Hepatocyte (in vitro differentiated cells): ENCODE measurements around the gene CHST6. TPM values are rescaled to one million over a fixed set of nuclear protein-coding genes. Genes with fewer than 3 reads are reported as not detected.
"Not testable (repeated sequence)": the region's sequence is repeated elsewhere in the genome, so short reads cannot be mapped to it uniquely, and the experiment has no call there.

Experiments
- DNase-seq: peaks from one replicate; pipeline ENCODE4 v3.0.0-alpha.2; 2016; ENCODE audit warnings: low spot score
- H2AFZ ChIP-seq: fragments of 200-600 bp; sonication (generic); 2 replicates; pipeline ENCODE4 v1.6.0; 2016; ENCODE audit warnings: antibody characterized with exemption, mild to moderate bottlenecking
- H3K27ac ChIP-seq: fragments of 200-600 bp; sonication (generic); 2 replicates; pipeline ENCODE4 v1.5.1; 2016; ENCODE audit warnings: mild to moderate bottlenecking
- H3K27me3 ChIP-seq: fragments of 200-600 bp; sonication (generic); 2 replicates; pipeline ENCODE4 v1.6.1; 2016
- H3K36me3 ChIP-seq: fragments of 200-600 bp; sonication (generic); replicated peaks from 2 replicates; pipeline ENCODE4 v1.5.1; 2016; ENCODE audit warnings: low read depth; ENCODE audit not compliant: insufficient read depth
- H3K4me1 ChIP-seq: fragments of 200-600 bp; sonication (generic); 2 replicates; pipeline ENCODE4 v1.5.1; 2016; ENCODE audit warnings: mild to moderate bottlenecking, moderate library complexity; ENCODE audit not compliant: insufficient read depth
- H3K4me2 ChIP-seq: fragments of 200-600 bp; sonication (generic); 2 replicates; pipeline ENCODE4 v1.6.0; 2016
- H3K4me3 ChIP-seq: fragments of 200-600 bp; sonication (generic); 2 replicates; pipeline ENCODE4 v1.5.1; 2016; ENCODE audit warnings: mild to moderate bottlenecking
- H3K79me2 ChIP-seq: fragments of 200-600 bp; sonication (generic); 2 replicates; pipeline ENCODE4 v1.6.0; 2017; ENCODE audit warnings: mild to moderate bottlenecking
- H3K9me2 ChIP-seq: fragments of 200-600 bp; sonication (generic); replicated peaks from 2 replicates; pipeline ENCODE4 v1.6.0; 2017; ENCODE audit warnings: mild to moderate bottlenecking; ENCODE audit not compliant: insufficient read depth
- H3K9me3 ChIP-seq: fragments of 200-600 bp; sonication (generic); 2 replicates; pipeline ENCODE4 v1.5.1; 2016; ENCODE audit warnings: low read depth, mild to moderate bottlenecking
- H4K20me1 ChIP-seq: fragments of 200-600 bp; sonication (generic); 2 replicates; pipeline ENCODE4 v1.6.0; 2016; ENCODE audit warnings: mild to moderate bottlenecking; ENCODE audit not compliant: insufficient read depth, poor library complexity, severe bottlenecking
- EZH2 ChIP-seq: fragments of 200-600 bp; sonication (generic); IDR thresholded peaks from 2 replicates; pipeline ENCODE4 v1.6.1; 2016; ENCODE audit warnings: antibody characterized with exemption, mild to moderate bottlenecking, borderline replicate concordance
- EZH2phosphoT487 ChIP-seq: fragments of 200-600 bp; sonication (generic); IDR thresholded peaks from one replicate; pipeline ENCODE4 v1.6.1; 2018; ENCODE audit warnings: antibody characterized with exemption, mild to moderate bottlenecking, low read depth, moderate library complexity; ENCODE audit not compliant: unreplicated experiment, severe bottlenecking
- WGBS: methylation state at CpG from one replicate; pipeline ENCODE4 v1.1.6; 2016; ENCODE audit warnings: low lambda C conversion rate; ENCODE audit errors: missing lambda C conversion rate; 5-methylcytosine and 5-hydroxymethylcytosine counted together
- polyA plus RNA-seq: library from polyadenylated mRNA; unstranded; fragments of >200 nt; fragmentation: Nextera tagmentation; extraction: Ambion mirVana; gene quantifications from 2 replicates; pipeline ENCODE4 v1.2.1, GENCODE V29; 2016
- total RNA-seq: library from RNA; depleted of rRNA; stranded (reverse); fragments of >200 nt; gene quantifications from 2 replicates; pipeline ENCODE4 v1.2.3, GENCODE V29; 2014
- TF ChIP-seq, protein P1 (sequence below): fragments of 200-600 bp; sonication (generic); IDR thresholded peaks from 2 replicates; pipeline ENCODE4 v1.5.1; 2016; ENCODE audit warnings: antibody characterized with exemption, mild to moderate bottlenecking; ENCODE audit not compliant: poor library complexity

The CHST6 gene
- total and polyA plus RNA-seq, 2 experiments from 2014 or later = 0.33 to 0.37 TPM

DNA sequence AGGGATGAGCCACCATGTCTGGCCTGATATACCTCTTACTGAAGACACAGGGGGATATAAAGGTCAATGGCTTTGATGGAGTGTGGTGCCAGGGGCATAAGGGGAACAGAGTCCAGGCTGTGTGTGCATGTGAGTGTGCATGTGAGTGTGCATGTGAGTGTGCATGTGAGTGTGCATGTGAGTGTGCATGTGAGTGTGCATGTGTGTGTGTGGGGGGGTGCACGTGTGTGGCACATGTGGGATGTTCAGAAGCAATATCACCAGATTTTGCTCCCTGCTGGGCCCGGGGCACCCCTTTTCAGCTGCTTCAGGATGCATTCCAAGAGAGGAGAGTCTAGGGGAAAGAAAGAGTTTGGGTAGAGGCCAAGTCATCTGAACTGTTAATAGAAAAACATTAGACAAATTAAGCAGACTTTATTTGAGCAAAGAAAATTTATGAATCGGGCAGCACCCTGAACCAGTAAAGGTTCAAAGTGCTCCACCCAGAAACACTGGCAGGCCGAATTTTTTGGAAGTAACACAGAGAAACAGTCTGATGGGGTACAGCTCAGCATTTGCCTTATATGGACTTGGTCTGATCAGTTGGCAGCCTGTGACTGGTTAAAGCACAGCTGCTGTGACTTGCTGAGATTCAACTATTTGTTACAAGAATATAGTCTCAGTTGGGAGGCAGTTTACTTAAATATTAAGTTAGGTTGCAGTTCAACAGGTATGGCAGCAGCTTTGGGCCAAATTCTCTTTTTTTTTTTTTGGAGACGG lies 31.0 kb upstream of the CHST6 start:
- no peaks in the 10 kb centered on the region for H3K79me2 ChIP-seq
- H3K36me3 ChIP-seq = no peaks in the 10 kb centered on the region
- no peaks in the 10 kb centered on the region for H3K9me2 ChIP-seq
- H4K20me1 ChIP-seq = no peaks in the 10 kb centered on the region
- H3K4me3 ChIP-seq = no peak overlapping the region
- TF ChIP-seq EZH2phosphoT487 = no peak
- TF ChIP-seq, protein P1, sequence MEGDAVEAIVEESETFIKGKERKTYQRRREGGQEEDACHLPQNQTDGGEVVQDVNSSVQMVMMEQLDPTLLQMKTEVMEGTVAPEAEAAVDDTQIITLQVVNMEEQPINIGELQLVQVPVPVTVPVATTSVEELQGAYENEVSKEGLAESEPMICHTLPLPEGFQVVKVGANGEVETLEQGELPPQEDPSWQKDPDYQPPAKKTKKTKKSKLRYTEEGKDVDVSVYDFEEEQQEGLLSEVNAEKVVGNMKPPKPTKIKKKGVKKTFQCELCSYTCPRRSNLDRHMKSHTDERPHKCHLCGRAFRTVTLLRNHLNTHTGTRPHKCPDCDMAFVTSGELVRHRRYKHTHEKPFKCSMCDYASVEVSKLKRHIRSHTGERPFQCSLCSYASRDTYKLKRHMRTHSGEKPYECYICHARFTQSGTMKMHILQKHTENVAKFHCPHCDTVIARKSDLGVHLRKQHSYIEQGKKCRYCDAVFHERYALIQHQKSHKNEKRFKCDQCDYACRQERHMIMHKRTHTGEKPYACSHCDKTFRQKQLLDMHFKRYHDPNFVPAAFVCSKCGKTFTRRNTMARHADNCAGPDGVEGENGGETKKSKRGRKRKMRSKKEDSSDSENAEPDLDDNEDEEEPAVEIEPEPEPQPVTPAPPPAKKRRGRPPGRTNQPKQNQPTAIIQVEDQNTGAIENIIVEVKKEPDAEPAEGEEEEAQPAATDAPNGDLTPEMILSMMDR = no peak
- TF ChIP-seq EZH2 = no peak
- no peak for DNase-seq
- no peak overlapping the region for H2AFZ ChIP-seq
- H3K4me2 ChIP-seq = no peak overlapping the region
- H3K9me3 ChIP-seq = no peaks in the 10 kb centered on the region
- no peaks in the 10 kb centered on the region for H3K27me3 ChIP-seq
- no peak overlapping the region for H3K27ac ChIP-seq
- H3K4me1 ChIP-seq = no peaks in the 10 kb centered on the region
- 96% methylated on average over 5 of the region's 5 CpGs for WGBS

DNA sequence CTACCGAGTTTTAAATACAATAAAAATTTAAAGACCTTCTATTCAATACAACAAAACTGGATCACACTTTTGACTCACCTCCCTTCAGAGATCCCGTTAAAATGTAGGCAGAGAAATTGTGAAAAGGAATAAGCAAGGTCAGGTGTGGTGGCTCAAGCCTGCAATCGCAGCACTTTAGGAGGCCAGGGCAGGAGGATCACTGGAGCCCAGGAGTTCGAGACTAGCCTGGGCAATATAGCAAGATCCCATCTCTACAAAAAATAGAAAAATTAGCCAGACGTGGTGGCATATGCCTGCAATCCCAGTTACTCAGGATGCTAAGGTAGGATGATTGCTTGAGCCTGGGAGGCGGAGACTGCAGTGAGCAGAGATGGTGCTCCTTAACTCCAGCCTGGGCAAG lies 23.9 kb upstream of the CHST6 start:
- H4K20me1 ChIP-seq = no peaks in the 10 kb centered on the region
- no peak for DNase-seq
- H3K4me1 ChIP-seq = no peaks in the 10 kb centered on the region
- H3K79me2 ChIP-seq = no peaks in the 10 kb centered on the region
- H3K4me3 ChIP-seq = no peak overlapping the region
- TF ChIP-seq, protein P1 = no peak
- no peak for TF ChIP-seq EZH2phosphoT487
- no peak for TF ChIP-seq EZH2
- H3K27me3 ChIP-seq = no peaks in the 10 kb centered on the region
- 91% methylated on average over 6 of the region's 6 CpGs for WGBS
- H3K9me3 ChIP-seq = no peaks in the 10 kb centered on the region
- H2AFZ ChIP-seq = no peak overlapping the region
- no peaks in the 10 kb centered on the region for H3K9me2 ChIP-seq
- H3K27ac ChIP-seq = no peak overlapping the region
- H3K36me3 ChIP-seq = no peaks in the 10 kb centered on the region
- H3K4me2 ChIP-seq = no peak overlapping the region

- not testable (repeated sequence) for H3K79me2 ChIP-seq, H3K36me3 ChIP-seq, H3K27me3 ChIP-seq, H3K4me1 ChIP-seq, H3K9me2 ChIP-seq, H4K20me1 ChIP-seq, H3K9me3 ChIP-seq
- Histone ChIP-seq H2AFZ (peak overlapping the region; percentile 40), H3K4me2 (peak overlapping the region; percentile 81), H3K4me3 (peak overlapping the region; percentile 43), H3K27ac (peak overlapping the region; percentile 88)
- peak; percentile 61 for DNase-seq
- WGBS = 12% methylated on average over 25 of the region's 42 CpGs
Measured at GRCh38 chr16:75516189-75516966, 21.1 kb upstream of the CHST6 start.

DNA sequence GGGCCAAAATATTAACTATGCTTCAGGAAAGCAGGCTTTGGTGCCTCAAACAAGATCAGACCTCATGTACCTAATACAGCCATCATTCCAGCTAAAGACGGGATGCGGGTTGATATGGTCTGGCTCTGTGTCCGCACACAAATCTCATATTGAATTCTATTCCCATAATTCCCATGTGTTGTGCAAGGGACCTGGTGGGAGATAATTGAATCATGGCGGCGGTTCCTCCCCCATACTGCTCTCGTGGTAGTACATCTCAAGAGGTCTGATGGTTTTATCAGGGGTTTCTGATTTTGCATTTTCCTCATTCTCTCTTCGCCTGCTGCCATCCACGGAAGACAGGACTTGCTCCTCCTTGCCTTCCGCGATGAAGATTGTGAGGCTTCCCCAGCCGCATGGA lies 19.1 kb upstream of the CHST6 start:
- Histone ChIP-seq H3K79me2 (no peaks in the 10 kb centered on the region), H3K4me2 (no peak overlapping the region), H3K27ac (no peak overlapping the region), H2AFZ (no peak overlapping the region), H3K4me3 (no peak overlapping the region), H3K9me3 (no peaks in the 10 kb centered on the region), H4K20me1 (no peaks in the 10 kb centered on the region), H3K9me2 (no peaks in the 10 kb centered on the region), H3K36me3 (no peaks in the 10 kb centered on the region), H3K27me3 (no peaks in the 10 kb centered on the region), H3K4me1 (no peaks in the 10 kb centered on the region)
- WGBS = 97% methylated on average over 11 of the region's 11 CpGs
- DNase-seq = no peak
- TF ChIP-seq EZH2phosphoT487 (no peak), EZH2 (no peak)
- TF ChIP-seq, protein P1 = no peak
